Osteoblast (primary cell): ENCODE measurements around the gene SVEP1. TPM values are rescaled to one million over a fixed set of nuclear protein-coding genes. Genes with fewer than 3 reads are reported as not detected.

Experiments
- DNase-seq: peaks from one replicate; pipeline ENCODE4 v3.0.0; 2011; ENCODE audit warnings: low spot score, mixed read lengths; ENCODE audit not compliant: insufficient read length; ENCODE audit errors: missing footprints
- H2AFZ ChIP-seq: 2 replicates; pipeline ENCODE4 v1.6.0; 2011; ENCODE audit warnings: mild to moderate bottlenecking, low read length
- H3K27ac ChIP-seq: 2 replicates; pipeline ENCODE4 v1.5.1; 2011; ENCODE audit warnings: mild to moderate bottlenecking, low read depth, low read length, moderate library complexity
- H3K27me3 ChIP-seq: 2 replicates; pipeline ENCODE4 v1.6.0; 2012; ENCODE audit warnings: mild to moderate bottlenecking, control low read depth, inconsistent platforms, low read length, moderate library complexity; ENCODE audit not compliant: insufficient read depth
- H3K36me3 ChIP-seq: 2 replicates; pipeline ENCODE4 v1.5.1; 2011; ENCODE audit warnings: mild to moderate bottlenecking, low read length, control low read depth, moderate library complexity; ENCODE audit not compliant: insufficient read depth
- H3K4me1 ChIP-seq: 2 replicates; pipeline ENCODE4 v1.5.1; 2011; ENCODE audit warnings: mild to moderate bottlenecking, low read length, control low read depth, moderate library complexity; ENCODE audit not compliant: insufficient read depth
- H3K4me2 ChIP-seq: 2 replicates; pipeline ENCODE4 v1.6.0; 2011; ENCODE audit warnings: mild to moderate bottlenecking, low read length; ENCODE audit not compliant: insufficient read depth
- H3K4me3 ChIP-seq: fragments of 200-600 bp; sonication (generic); 3 replicates; pipeline ENCODE4 v1.5.1; 2012; ENCODE audit warnings: mild to moderate bottlenecking, low read length, inconsistent platforms; ENCODE audit not compliant: insufficient read depth
- H3K79me2 ChIP-seq: 2 replicates; pipeline ENCODE4 v1.6.0; 2012; ENCODE audit warnings: mild to moderate bottlenecking, low read length, control low read depth, inconsistent platforms; ENCODE audit not compliant: insufficient read depth
- H3K9me3 ChIP-seq: 2 replicates; pipeline ENCODE4 v1.5.1; 2011; ENCODE audit warnings: low read depth, low read length, control low read depth
- H4K20me1 ChIP-seq: 2 replicates; pipeline ENCODE4 v1.6.0; 2012; ENCODE audit warnings: mild to moderate bottlenecking, low read length, control low read depth; ENCODE audit not compliant: insufficient read depth
- total RNA-seq: library from RNA; depleted of rRNA; stranded (reverse); fragments of >200 nt; gene quantifications from 2 replicates; pipeline ENCODE4 v1.2.3, GENCODE V29; 2012
- TF ChIP-seq, protein P1 (sequence below): IDR thresholded peaks from 2 replicates; pipeline ENCODE4 v1.5.1; 2011; ENCODE audit warnings: mild to moderate bottlenecking, low read depth, low read length, moderate library complexity; ENCODE audit errors: extremely low read depth

The SVEP1 gene
- total RNA-seq, 1 donor = 37.6 TPM

DNA sequence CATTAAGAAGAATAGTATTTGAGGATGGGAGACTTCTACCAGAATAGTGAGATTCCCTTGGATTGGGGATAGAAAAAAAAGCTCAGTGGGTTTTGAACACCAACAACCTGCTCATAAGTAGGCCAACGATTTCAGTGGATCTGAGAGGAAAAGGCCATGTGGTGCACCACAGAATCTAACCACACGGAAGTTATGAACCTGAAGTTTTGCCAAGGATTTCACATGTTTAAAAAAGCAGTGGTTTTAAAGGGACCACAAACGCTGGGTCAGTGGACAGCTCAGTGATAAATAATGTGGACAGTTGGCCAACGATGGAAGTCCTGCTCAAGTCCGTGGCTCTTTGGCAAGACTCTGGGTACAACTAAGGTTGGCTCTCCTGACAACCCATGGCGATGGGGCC is 134.6 kb downstream of the SVEP1 start:
- TF ChIP-seq, protein P1, sequence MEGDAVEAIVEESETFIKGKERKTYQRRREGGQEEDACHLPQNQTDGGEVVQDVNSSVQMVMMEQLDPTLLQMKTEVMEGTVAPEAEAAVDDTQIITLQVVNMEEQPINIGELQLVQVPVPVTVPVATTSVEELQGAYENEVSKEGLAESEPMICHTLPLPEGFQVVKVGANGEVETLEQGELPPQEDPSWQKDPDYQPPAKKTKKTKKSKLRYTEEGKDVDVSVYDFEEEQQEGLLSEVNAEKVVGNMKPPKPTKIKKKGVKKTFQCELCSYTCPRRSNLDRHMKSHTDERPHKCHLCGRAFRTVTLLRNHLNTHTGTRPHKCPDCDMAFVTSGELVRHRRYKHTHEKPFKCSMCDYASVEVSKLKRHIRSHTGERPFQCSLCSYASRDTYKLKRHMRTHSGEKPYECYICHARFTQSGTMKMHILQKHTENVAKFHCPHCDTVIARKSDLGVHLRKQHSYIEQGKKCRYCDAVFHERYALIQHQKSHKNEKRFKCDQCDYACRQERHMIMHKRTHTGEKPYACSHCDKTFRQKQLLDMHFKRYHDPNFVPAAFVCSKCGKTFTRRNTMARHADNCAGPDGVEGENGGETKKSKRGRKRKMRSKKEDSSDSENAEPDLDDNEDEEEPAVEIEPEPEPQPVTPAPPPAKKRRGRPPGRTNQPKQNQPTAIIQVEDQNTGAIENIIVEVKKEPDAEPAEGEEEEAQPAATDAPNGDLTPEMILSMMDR = no peak
- Histone ChIP-seq H3K4me2 (no peak overlapping the region), H3K4me3 (no peak overlapping the region), H3K36me3 (peaks cover 46% of the 10 kb centered on the region), H3K9me3 (peaks cover 8% of the 10 kb centered on the region), H2AFZ (no peak overlapping the region), H3K79me2 (no peaks in the 10 kb centered on the region), H3K4me1 (peaks cover 48% of the 10 kb centered on the region), H3K27me3 (no peaks in the 10 kb centered on the region), H4K20me1 (no peaks in the 10 kb centered on the region), H3K27ac (peak overlapping the region; percentile 88)
- no peak for DNase-seq

DNA sequence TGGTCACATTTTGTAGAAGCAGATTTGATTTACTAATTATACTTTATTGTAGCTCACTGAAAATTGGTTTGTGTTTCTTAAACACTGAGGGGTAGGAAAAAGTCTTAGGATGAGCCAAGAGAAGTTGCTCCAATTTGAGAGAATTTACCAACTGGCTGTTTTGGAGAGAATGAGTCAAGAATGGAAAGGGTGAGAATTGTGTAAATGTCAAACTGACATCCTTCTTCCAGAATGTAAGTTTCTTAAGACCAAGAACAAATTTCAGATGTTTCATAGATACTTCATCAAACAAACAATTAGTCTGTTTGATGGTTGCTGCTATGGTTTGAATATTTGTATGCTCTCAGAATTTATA is 135.7 kb downstream of the SVEP1 start:
- DNase-seq = peak; percentile 73
- H2AFZ ChIP-seq = no peak overlapping the region
- no peak overlapping the region for H3K4me3 ChIP-seq

GRCh38 chr9:110443146-110443865 is 136.2 kb downstream of the SVEP1 start:
- TF ChIP-seq, protein P1 = no peak
- no peaks in the 10 kb centered on the region for H3K27me3 ChIP-seq

More for the DNA sequence above, 135.7 kb downstream of the SVEP1 start:
- Histone ChIP-seq H3K36me3 (peaks cover 38% of the 10 kb centered on the region), H3K27ac (peak overlapping the region; percentile 88), H3K27me3 (no peaks in the 10 kb centered on the region), H3K9me3 (peaks cover 8% of the 10 kb centered on the region), H4K20me1 (no peaks in the 10 kb centered on the region), H3K4me2 (peak overlapping the region; percentile 53), H3K79me2 (no peaks in the 10 kb centered on the region), H3K4me1 (peaks cover 52% of the 10 kb centered on the region)
- TF ChIP-seq, protein P1 = no peak

GRCh38 chr9:110440796-110441195 is 138.7 kb downstream of the SVEP1 start:
- no peaks in the 10 kb centered on the region for H3K79me2 ChIP-seq
- peak overlapping the region; percentile 23 for H3K4me3 ChIP-seq
- TF ChIP-seq, protein P1 = no peak
- H2AFZ ChIP-seq = no peak overlapping the region
- H3K4me1 ChIP-seq = peaks cover 52% of the 10 kb centered on the region
- H3K4me2 ChIP-seq = peak overlapping the region; percentile 71
- H3K9me3 ChIP-seq = no peaks in the 10 kb centered on the region
- H3K27me3 ChIP-seq = no peaks in the 10 kb centered on the region
- peak; percentile 54 for DNase-seq
- no peaks in the 10 kb centered on the region for H4K20me1 ChIP-seq
- H3K36me3 ChIP-seq = peaks cover 12% of the 10 kb centered on the region
- H3K27ac ChIP-seq = peak overlapping the region; percentile 79

More at GRCh38 chr9:110443146-110443865, 136.2 kb downstream of the SVEP1 start:
- H3K36me3 ChIP-seq = peaks cover 38% of the 10 kb centered on the region
- no peaks in the 10 kb centered on the region for H4K20me1 ChIP-seq
- H3K4me3 ChIP-seq = no peak overlapping the region
- peak overlapping the region; percentile 53 for H3K4me2 ChIP-seq
- H3K4me1 ChIP-seq = peaks cover 52% of the 10 kb centered on the region
- peak overlapping the region; percentile 88 for H3K27ac ChIP-seq
- peak; percentile 27 for DNase-seq
- H3K9me3 ChIP-seq = peaks cover 8% of the 10 kb centered on the region
- no peak overlapping the region for H2AFZ ChIP-seq
- no peaks in the 10 kb centered on the region for H3K79me2 ChIP-seq
